Stimulated activated CD8-positive, alpha-beta memory T cell treated with anti-CD3 and anti-CD28 coated beads, Interleukin-7, amount 100 ng/mL, for 1 hour (primary cell): ENCODE measurements around the gene LDLRAD3.

ENCODE experiments used
- DNase-seq, 2 donors: peaks; one replicate each; pipeline ENCODE4 v3.0.0-alpha.2; 2020; ENCODE audit warnings: low read depth in 2 of 2

LDLRAD3 gene

DNA sequence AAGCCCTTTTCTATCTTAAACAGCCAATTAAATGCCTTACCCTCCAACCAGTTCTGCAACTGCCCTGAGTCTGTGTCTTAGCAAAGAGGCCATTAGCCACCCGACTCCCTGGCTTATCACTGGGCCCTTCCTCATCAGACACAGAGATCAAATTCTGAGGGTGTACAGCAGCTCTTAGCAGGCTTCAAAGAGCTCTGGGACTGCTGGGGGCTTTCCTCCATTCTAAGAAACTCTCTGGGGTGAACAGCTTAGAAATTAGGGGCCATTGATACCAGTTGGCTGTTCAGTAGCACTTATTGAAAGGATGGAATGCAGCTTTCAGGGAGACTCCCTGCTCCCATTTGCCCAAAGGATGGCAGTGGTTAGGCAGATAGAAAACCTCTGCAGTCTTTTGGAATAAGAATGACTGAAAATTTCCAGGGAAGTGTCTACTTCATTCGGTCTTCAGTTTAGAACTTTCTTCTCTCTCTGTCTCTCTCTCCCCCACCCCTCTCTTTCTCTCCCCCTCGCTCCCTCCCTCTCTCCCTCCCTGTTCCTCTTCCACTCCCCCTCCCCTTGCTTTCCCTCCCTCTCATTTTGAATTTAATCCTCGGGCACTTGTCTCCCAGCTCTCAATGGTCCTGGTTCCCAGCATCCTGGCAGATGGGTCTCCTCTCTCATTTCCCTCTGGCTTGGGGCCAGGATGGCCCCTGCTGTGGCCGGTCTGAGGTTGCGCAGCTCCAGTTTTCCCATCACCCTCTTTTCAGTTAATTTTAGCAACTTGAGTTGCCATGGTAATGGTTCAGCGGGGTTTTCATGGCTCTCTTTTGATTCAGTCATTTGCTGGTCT lies 268.9 kb downstream of the LDLRAD3 start:
- DNase-seq, result no peak

DNA sequence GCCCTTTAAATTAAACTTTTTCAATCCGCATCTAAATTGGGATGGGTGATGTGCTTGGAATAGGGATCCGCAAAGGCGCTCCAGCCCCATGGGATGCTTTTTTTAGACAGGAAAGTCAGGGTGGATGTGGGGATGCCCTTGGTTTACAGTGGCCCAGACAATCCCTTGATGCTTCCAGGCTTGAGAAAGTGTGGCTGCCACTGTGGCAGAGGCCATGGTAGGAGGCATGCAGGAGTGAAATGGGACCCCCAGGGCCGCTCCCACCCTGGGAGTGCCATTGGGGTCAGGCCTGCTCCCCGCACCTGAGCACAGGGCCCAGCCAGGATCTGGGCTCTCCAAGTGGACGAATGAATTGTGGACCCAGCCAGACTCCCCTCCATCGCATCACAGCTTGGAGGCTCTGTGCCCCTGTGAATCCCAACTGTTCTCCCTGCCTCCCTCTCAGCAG lies 269.6 kb downstream of the LDLRAD3 start:
- no peak for DNase-seq

DNA sequence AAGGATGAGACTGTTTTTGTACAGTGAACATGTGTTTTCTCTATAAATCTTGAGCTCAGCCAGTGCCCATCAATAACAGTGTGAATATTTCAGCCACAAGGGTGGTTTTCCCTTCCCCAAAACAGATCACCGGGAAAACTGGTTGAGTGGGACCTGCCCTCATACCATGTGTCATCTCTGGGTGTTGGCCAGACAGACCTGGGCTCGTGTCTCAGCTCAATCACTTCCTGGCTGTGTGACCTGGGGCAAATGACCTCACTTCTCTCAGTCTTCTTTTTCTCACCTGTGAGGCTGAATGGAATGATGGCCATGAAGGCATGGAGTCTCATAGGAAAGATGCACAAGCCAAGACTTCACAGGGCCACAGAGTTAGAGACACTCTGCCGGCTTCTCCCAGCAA lies 270.6 kb downstream of the LDLRAD3 start:
- no peak for DNase-seq

DNA sequence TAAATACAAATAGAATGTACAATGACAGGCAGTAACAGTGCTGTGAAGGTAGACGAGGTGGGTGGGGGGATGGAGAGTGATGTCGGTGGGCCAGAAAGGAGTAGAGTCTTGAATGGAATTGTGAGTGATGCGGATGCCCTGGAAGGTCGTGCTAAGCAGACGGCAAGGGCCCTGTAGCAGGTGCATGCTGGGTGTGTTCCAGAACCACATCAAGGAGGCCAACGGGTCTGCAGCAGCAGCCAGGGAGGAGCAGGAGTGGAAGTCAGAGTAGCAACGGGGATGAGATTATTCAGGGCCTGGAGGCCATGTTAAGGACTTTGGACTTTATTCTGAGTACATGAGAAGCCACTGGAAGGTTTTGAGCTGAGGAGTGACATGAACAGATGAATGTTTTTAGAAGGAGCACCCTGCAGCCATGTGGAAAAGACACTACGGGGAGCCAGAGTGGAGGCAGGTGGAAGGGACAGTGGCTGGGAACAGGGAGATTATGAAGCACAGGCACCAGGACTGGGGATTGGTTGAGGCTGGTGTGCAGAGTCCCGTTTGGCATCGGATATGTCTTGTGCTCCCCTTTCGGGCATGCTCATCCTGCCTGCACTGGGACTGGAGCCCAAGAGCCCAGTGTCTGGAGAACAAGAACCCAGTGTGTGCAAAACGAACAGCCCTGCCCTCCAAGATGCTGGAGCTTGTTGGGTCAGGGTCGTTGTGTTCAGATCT lies 271.3 kb downstream of the LDLRAD3 start:
- DNase-seq, result no peak

DNA sequence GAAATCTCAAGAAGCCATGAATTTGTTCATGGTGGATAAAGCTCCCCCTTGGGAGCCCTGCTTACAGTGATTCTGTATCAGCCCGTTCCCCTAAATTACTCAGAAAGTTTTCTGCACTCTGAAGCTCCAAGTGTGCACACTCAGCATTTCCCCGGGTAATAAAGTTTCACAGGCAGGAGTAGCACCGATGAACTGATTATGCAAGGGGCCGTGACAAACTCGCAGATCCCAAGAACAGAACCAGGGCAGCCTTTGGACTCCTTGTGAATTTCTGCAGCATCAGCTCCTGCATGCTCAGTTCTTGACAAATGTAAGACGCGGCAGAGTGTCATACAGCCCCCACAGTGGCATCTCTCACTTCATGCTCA lies 271.8 kb downstream of the LDLRAD3 start:
- no peak for DNase-seq

DNA sequence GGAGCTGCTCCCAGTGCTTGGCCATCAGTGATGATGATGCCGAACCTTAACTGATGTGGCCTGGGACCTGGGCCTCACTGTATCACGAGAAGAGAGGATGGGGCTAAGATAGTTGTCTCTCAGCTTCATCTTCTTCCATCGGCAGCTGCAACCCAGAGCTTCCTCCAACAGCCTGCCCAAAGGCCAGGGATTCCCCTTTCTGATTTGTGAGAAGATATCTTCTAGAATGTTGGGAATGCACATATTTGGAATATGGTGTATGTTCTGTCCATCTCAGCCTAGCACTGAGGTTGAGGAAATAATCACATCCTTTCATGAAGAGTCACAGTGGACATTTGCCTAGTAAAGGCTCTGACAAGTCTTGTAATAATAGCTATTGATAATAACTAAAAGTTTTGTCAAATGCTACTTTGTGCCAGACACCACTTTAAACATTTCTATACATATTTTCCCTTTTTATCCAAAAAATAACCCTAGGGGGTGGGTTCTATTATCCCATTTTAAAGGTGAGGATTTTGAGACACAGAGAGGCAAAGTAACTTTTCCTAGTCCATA lies 272.3 kb downstream of the LDLRAD3 start:
- DNase-seq, result no peak

DNA sequence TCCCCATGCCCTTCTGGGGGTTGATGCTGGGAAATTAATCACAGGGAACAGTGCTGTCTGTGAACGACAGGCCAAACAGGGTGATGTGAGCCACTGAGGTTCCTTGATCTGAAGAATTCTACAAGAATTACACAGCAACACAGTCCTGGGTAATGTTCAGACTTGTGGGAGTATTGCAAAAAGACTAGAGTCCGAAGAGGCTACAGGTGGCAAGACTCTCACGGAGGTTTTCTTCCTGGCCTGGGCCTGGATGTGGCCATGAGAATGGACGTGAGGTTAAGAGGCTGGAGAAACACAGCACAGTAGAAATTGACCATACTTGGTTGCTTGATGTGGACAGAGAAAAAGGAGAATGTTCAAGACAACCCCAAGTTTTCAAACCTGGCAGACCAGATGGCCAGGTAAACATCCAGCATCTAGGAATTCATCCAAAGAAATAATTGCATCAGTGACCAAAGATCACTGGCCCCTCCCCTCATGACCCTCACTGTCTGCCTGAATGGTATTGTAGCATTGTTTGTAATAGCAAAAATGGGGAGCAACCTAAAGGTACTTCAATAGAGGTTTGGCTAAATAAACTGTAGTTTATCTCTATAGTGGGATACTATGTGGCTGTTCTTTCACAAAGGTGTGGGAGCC lies 274.5 kb downstream of the LDLRAD3 start:
- DNase-seq, result no peak

DNA sequence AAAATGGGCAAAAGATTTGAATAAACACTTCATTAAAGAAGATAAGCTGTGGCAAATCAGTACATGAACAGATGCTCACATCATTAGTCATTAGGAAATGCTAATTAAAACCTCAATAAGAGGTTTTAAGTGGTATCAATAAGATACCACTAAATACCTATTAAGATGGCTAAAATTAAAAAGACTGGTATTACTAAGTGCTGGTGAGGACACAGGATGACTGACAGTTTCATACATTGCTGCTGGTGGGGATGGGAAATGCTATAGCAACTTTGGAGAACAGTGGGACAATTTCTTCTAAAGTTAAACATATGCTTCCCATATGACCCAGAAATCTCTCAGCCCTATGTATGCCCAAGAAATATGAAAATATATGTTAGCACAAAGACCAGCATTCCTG lies 276.1 kb downstream of the LDLRAD3 start:
- no peak for DNase-seq

DNA sequence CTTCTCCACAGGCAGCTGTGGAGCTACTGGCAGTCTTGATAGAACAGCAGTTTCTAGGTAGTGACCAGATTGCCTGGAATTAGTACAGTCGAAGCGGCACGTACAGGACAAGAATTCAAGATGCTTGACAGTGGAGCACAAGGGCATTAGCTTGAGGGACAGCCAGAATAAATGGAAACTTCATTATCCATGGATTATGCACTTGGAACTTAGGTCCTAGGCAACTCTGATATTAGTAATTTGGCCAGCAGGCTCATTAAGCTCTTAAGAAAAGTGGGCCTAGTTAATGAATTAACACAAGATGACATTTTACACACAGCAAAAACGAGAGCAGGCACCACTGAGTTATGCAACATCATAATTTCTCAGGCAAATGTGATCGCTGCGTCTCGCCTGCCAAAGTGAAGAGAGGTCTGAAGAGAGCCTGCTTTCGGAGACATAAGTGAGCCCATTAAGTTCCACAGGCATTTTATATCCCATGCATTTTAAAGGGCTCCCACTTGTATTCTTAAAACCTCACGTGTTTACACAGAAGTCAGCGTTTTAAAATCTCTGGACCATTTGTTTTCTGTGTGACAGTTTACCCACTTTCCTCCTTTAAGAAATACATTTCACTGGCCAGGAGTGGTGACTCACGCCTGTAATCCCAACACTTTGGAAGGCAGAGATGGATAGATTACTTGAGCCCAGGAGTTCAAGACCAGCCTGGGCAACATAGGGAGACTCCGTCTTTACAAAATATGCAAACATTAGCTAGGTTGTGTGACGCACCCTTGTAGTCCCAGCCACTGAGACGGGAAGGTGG lies 279.2 kb downstream of the LDLRAD3 start:
- no peak for DNase-seq

DNA sequence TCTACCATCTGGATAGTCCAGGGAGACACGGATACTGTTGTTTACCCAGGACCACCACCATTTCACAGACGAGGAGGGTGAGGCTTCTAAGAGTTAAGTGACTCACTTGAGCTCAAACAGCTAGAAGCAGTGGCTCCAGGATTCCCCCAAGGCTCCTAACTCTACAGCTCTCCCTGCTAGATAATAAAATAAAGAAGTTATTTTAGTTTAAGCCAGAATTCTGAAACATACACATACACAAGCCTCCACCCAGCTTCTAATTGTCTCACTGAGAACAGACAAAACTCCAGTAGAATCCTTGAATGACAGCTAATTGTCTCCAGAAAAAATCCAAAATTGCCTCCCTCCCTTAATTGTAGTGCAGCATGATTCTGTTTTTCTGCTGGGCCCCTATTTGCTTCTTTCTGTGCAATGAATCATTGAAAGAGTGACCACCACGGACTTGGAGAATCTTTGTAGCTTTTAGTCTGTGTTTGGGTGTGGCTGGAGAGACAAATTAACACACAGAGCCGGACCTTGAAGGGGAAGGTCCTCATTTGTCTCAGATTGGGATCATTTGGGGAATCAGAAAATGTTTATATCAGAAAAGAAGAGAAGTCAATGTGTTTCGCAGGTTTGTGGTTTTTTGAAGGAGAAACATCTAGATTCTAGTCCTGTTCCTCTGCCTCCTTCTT lies 280.5 kb downstream of the LDLRAD3 start:
- no peak for DNase-seq

DNA sequence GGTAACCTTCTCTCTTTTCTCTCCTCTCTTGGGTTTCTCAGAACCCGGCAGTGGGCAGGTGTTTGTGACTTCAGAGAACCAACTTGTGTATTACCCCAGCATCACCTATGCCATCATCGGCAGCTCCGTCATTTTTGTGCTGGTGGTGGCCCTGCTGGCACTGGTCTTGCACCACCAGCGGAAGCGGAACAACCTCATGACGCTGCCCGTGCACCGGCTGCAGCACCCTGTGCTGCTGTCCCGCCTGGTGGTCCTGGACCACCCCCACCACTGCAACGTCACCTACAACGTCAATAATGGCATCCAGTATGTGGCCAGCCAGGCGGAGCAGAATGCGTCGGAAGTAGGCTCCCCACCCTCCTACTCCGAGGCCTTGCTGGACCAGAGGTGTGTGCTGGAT lies 283.2 kb downstream of the LDLRAD3 start:
- no peak for DNase-seq

DNA sequence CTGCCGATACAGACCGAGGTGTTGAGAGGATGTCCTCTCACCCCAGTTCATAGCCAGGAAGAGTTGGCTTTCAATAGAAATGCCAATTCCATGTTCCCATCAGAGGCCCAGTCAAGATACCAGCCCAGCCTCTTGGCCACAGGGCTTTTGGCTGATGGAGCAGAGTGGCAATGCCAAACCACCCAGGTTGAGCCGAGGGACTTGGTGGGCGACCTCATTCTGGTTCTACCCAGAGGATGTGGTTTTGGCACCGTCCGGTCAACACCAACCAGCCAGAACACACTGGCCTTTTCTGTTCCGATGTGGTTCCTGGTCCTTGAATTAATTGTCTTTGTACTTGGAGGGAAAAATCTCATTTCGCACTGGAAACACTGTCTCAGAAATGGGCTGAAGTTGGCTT lies 284.8 kb downstream of the LDLRAD3 start:
- DNase-seq, result no peak

DNA sequence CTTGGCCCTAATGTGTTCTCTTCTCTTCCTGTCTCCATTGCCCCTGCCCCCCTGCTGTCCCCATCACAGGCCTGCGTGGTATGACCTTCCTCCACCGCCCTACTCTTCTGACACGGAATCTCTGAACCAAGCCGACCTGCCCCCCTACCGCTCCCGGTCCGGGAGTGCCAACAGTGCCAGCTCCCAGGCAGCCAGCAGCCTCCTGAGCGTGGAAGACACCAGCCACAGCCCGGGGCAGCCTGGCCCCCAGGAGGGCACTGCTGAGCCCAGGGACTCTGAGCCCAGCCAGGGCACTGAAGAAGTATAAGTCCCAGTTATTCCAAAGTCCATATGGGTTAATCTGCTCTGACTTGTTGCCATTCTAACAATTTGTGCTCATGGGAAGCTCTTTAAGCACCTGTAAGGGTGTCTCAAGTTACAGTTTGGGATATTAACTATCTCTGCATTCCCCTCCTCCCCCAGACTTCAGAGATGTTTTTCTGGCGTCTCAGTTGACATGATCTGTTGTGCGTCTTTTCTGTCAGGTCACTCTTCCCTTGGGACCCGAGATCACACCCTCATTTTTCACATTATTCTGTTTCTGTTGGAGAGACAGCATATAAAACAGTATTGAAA lies 285.3 kb downstream of the LDLRAD3 start:
- no peak for DNase-seq

DNA sequence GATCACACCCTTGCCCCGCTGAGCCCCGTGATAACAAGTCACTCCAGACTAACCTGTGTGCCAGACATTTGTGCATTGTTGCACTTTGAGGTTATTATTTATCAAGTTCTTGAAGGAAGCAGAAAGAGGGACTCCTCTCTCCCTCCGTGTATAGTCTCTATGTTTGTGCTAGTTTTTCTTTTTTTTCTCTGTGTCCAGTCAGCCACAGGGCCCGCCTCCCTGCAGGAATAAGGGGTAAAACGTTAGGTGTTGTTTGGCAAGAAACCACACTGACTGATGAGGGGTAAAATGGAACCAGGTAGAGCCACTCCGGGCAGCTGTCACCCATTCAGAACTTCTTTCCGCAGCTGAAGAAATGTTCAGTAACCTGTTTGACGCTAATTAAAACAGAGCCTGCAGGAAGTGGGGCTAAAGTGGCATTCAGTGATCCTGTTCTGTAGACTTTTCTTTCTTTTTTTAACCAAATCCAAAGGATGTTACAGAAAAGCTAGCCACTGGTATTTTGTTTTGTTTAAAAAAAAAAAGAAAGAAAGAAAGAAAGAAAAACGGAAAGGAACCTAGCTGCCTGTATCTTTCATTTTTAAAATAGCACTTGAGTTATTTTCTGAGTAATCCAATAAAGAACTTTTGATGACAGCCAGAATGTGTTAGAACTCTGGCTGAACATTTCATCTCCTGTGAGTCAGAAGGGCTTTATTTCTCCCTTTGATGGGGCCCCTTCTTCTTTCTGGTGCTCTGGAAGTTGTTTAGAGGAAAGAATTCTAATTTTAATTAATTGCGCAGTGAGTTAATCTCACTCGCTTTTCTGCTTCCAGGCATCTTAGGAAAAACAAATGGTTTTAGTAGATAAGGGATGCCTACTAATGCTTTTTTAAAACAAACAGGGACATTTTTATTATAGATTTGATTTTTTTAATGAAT lies 287.2 kb downstream of the LDLRAD3 start:
- no peak for DNase-seq

DNA sequence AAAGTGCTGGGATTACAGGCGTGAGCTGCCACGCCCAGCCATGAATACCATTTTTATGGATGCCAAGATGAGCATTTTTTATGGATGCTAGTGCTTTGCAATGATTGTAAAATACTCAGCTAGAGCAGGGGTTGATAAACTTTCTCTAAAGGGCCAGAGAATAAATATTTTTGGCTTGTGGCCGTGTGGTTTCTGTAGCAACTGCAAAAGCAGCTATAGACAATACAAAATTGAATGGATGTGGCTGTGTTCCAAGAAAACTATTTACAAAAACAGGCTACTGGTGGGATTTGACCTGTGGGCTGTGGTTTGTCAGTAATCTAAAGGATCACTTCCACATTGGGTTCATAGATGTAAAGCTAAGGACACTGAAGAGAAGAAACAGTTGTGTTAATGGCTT lies 289.3 kb downstream of the LDLRAD3 start:
- DNase-seq, result no peak

DNA sequence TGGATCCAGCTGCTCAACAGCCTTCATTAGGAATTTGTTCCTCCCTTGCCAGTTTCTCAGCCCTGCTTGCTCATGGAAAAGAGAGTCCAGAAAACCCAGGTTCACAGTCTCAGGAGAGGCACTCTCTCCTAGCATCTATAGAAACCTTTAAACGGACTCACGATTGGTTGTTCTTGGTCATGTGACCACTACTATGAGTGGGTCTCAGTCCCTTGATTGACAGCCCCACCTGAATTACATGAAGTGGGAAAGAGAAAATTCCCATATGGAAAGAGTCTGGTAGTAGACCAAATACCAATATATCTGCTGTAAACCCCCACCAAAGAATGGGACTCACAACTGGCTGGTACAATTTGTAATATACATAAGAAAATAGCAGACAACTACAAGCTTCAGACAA lies 291.0 kb downstream of the LDLRAD3 start:
- no peak for DNase-seq

DNA sequence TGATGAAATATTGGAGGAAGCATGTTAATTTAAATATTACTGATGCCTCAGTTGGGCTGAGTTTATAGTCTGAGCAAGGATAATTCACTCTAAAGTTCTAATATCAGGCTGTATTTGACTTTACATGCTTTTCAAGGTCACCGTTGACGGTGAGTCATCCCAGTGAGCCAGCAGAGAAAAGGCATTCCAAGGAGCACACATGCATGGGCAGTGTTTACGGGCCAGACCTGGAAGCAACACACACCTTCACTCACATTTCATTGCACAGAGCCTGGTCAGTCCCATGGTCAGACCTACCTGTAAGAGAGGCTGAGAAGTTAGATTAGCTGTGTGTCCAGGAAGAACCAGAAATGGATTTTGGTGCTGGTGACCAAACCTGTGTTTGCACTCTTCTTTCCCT lies 291.9 kb downstream of the LDLRAD3 start:
- DNase-seq, result no peak

DNA sequence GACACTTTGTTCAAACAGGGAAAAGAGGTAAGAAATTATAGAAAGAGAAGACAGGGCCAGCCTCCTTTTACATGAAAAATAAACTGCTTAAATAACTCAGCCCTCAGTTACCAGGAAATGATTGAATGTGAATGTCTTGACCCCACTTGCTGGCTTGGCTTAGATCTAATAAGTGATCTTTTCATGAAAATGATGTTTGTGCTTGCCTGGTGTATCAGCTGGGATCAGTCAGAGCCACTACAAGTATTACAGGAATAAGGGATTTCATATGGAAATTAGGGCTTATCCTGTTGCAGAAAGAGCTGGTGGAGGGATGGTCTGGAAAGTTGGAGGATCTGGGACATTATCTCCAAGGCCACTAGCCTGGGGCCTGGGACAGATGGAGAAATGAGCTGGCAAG lies 293.5 kb downstream of the LDLRAD3 start:
- no peak for DNase-seq

DNA sequence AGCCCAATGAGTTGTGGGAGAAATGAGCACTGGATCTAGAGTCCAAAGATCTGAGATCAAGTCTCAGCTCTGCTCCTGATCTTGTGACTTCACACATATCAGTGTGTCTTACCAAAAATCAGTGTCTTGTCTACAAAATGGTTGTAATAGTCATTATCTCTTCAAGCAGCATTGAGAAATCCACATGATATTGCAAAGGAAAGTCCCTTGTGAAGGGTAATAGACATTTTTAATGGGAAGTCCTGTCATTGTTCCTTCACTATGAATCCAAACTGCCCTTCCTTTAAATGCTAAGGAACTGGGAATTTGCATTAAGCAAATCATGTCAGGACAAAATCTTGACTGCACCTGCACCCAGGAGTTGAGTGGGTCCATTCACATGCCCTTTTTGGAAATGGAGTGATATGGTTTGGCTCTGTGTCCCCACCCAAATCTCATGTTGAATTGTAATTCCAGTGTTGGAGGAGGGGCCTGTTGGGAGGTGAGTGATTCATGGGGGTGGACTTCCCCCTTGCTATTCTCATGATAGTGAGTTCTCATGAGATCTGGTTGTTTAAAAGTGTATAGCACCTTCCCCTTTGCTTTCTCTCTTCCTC lies 294.3 kb downstream of the LDLRAD3 start:
- no peak for DNase-seq
